Mesothelial cell of epicardium (in vitro differentiated cells): Measurements from ENCODE around the gene WWOX. TPM values are rescaled to one million over a fixed set of nuclear protein-coding genes. Genes with fewer than 3 reads are reported as not detected.
A peak's percentile ranks its signal among the peaks of the same experiment; 100 is the strongest.

Experiments used
- DNase-seq, 2 experiments: peaks; one replicate each; pipeline ENCODE4 v3.0.0; 2021; ENCODE audit warnings: low spot score in 2 of 2; ENCODE audit not compliant: unreplicated experiment in 2 of 2
- H3K27ac Mint-ChIP-seq: 2 replicates; pipeline ENCODE4 v1.8.0; 2021; ENCODE audit warnings: mixed read lengths
- H3K27me3 Mint-ChIP-seq: 2 replicates; pipeline ENCODE4 v1.8.0; 2021; ENCODE audit warnings: low read depth, mixed read lengths
- H3K36me3 Mint-ChIP-seq: 2 replicates; pipeline ENCODE4 v1.8.0; 2021; ENCODE audit warnings: mixed read lengths
- H3K4me1 Mint-ChIP-seq: 2 replicates; pipeline ENCODE4 v1.8.0; 2021; ENCODE audit warnings: mixed read lengths
- H3K4me3 Mint-ChIP-seq: 2 replicates; pipeline ENCODE4 v1.8.0; 2021; ENCODE audit warnings: mild to moderate bottlenecking, moderate library complexity, mixed read lengths
- H3K9me3 Mint-ChIP-seq: 2 replicates; pipeline ENCODE4 v1.8.0; 2021; ENCODE audit warnings: mixed read lengths
- total RNA-seq: library from RNA; stranded (reverse); gene quantifications from 3 replicates; pipeline ENCODE4 v1.2.1, GENCODE V29; 2021
- TF ChIP-seq, protein P1 (sequence below): fragments of 200-600 bp; sonication (generic); IDR thresholded peaks from one replicate; pipeline ENCODE4 v1.5.0; 2021; ENCODE audit warnings: antibody characterized with exemption; ENCODE audit not compliant: unreplicated experiment

Gene WWOX
- total RNA-seq, 1 donor from 2014 or later, result 29.7 TPM

DNA sequence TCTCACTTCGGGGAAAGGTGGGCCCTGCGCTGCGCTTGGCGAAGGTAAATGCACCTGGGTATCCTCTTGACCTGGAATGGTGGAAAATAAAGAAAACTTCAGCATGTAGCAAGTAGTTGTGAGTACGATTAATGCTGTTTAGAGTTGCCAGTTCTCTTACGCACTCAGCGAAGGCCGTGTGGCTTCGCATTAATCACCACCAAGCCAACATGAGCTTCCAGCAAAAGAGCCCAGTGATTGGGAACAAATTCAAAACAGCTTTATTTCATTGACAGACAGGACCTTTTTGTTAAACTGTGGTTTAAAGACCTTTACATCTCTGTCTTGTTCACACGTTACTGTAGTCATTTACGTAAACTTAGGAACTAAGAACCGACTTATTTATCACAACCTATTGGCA is 969.7 kb downstream of the WWOX start:
- H3K9me3 Mint-ChIP-seq, result peaks cover 4% of the 10 kb centered on the region
- TF ChIP-seq, protein P1, sequence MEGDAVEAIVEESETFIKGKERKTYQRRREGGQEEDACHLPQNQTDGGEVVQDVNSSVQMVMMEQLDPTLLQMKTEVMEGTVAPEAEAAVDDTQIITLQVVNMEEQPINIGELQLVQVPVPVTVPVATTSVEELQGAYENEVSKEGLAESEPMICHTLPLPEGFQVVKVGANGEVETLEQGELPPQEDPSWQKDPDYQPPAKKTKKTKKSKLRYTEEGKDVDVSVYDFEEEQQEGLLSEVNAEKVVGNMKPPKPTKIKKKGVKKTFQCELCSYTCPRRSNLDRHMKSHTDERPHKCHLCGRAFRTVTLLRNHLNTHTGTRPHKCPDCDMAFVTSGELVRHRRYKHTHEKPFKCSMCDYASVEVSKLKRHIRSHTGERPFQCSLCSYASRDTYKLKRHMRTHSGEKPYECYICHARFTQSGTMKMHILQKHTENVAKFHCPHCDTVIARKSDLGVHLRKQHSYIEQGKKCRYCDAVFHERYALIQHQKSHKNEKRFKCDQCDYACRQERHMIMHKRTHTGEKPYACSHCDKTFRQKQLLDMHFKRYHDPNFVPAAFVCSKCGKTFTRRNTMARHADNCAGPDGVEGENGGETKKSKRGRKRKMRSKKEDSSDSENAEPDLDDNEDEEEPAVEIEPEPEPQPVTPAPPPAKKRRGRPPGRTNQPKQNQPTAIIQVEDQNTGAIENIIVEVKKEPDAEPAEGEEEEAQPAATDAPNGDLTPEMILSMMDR, result no peak
- H3K36me3 Mint-ChIP-seq, result no peaks in the 10 kb centered on the region
- H3K4me1 Mint-ChIP-seq, result peaks cover 54% of the 10 kb centered on the region
- no peaks in the 10 kb centered on the region for H3K27me3 Mint-ChIP-seq
- H3K4me3 Mint-ChIP-seq, result no peak overlapping the region
- no peak overlapping the region for H3K27ac Mint-ChIP-seq
- DNase-seq, result no peak

GRCh38 chr16:79069633-79070032 is 970.2 kb downstream of the WWOX start:
- H3K27ac Mint-ChIP-seq, result peak overlapping the region; percentile 31
- TF ChIP-seq, protein P1, result no peak
- no peaks in the 10 kb centered on the region for H3K36me3 Mint-ChIP-seq
- no peak overlapping the region for H3K4me3 Mint-ChIP-seq
- peaks cover 54% of the 10 kb centered on the region for H3K4me1 Mint-ChIP-seq
- H3K9me3 Mint-ChIP-seq, result peaks cover 4% of the 10 kb centered on the region
- DNase-seq, result no peak
- no peaks in the 10 kb centered on the region for H3K27me3 Mint-ChIP-seq

GRCh38 chr16:79071424-79071823 is 972.0 kb downstream of the WWOX start:
- peak; percentile 42 to 68 for DNase-seq
- TF ChIP-seq, protein P1, result no peak
- Mint-ChIP-seq H3K27ac (peak overlapping the region; percentile 84), H3K9me3 (no peaks in the 10 kb centered on the region), H3K36me3 (no peaks in the 10 kb centered on the region), H3K4me3 (no peak overlapping the region), H3K4me1 (peaks cover 58% of the 10 kb centered on the region), H3K27me3 (no peaks in the 10 kb centered on the region)

DNA sequence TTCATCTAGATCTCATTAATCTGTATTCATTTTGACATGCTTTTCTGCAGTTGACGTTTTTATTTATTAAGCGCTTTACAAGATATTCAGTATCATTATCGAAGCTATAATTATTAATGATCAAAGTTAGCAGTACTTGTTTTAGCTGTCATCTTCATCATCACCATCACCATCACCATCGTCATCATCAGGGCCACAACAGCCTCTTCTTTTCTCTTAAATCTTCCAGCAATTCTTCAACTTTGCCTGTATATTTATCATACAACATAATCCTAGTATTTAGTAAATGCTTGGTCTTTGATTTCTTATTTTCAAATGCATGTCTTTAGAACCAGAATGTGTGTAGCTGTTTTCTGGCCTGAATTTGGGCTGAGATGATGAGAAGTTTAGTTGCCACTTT is 973.1 kb downstream of the WWOX start:
- DNase-seq, result no peak
- H3K4me3 Mint-ChIP-seq, result no peak overlapping the region
- H3K27me3 Mint-ChIP-seq, result no peaks in the 10 kb centered on the region
- peaks cover 54% of the 10 kb centered on the region for H3K4me1 Mint-ChIP-seq
- no peak overlapping the region for H3K27ac Mint-ChIP-seq
- H3K9me3 Mint-ChIP-seq, result no peaks in the 10 kb centered on the region
- TF ChIP-seq, protein P1, result no peak
- no peaks in the 10 kb centered on the region for H3K36me3 Mint-ChIP-seq

DNA sequence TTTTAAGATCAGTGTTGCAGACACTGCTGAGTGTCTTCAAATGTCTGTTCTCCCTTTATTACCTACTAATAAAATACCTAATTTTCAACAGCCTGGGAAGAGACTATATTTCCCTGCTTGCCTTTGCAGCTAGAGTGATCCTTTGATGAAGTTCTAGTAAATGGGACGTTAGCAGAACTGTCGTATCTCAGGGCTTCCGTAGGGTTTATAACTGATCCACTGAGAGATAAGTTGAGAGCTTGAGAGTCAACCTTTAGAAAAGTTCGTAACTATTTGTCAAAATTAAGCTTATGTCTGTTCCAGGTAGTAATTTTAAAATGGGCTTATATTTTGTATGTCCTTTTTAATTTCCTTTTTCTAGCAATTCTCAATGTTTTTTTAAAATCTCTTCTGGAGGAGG is 974.1 kb downstream of the WWOX start:
- TF ChIP-seq, protein P1, result no peak
- DNase-seq, result no peak
- Mint-ChIP-seq H3K4me1 (peaks cover 54% of the 10 kb centered on the region), H3K36me3 (no peaks in the 10 kb centered on the region), H3K27me3 (no peaks in the 10 kb centered on the region), H3K9me3 (no peaks in the 10 kb centered on the region), H3K4me3 (no peak overlapping the region), H3K27ac (peak overlapping the region; percentile 70)

GRCh38 chr16:79074541-79074940 is 975.1 kb downstream of the WWOX start:
- H3K9me3 Mint-ChIP-seq, result no peaks in the 10 kb centered on the region
- peaks cover 53% of the 10 kb centered on the region for H3K4me1 Mint-ChIP-seq
- no peaks in the 10 kb centered on the region for H3K27me3 Mint-ChIP-seq

More at GRCh38 chr16:79074541-79074940, 975.1 kb downstream of the WWOX start:
- no peak overlapping the region for H3K4me3 Mint-ChIP-seq
- no peaks in the 10 kb centered on the region for H3K36me3 Mint-ChIP-seq
- no peak for DNase-seq
- no peak overlapping the region for H3K27ac Mint-ChIP-seq
- TF ChIP-seq, protein P1, result no peak
